Measurements from ENCODE around the gene MYL12B.
A peak's percentile ranks its signal among the peaks of the same experiment; 100 is the strongest.

Gene MYL12B

DNA sequence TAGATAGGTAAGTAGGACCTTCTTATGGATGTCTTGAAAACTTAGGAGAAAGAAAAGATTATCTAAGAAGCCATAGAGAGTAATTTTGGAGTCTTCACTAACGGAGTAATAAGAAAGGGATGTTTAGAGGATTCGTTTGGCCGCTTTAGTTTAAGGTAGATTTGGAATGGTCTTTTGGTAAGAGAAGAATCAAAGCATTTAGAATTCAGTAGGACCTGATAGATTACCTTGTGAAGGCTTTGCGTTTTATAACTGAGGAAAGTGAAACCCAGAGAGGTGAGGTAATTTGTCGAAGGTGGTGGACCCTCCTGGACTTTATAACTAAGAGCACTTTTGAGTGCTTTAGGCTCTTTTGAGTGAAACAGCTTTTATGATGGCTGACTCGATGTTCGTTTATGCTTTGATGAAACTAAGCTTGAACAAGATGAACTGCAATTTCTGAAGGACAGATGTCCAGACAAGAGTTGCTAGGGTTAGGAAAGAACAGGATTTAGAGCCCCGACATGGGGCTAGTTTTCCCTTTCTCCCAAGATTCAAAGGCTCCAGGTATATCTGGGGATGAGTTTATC, 1.3 kb downstream of the MYL12B start:
- DNase-seq: no peak

DNA sequence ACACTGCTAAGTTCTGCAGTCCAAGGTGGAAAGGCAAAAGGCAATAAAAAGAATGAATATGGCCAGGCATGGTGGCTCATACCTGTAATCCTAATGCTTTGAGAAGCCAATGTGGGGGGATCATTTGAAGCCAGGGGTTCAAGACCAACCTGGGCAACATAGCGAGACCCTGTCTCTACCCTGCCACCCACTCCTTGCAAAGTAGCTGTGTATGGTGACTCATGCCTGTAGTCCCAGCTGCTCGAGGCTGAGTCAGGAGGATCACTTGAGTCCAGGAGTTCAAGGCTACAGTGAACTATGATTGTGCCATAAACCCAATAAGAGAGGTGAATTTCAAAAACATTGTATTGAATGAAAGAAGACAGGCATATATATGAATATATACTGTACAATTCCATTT, 2.4 kb downstream of the MYL12B start:
- DNase-seq: no peak

DNA sequence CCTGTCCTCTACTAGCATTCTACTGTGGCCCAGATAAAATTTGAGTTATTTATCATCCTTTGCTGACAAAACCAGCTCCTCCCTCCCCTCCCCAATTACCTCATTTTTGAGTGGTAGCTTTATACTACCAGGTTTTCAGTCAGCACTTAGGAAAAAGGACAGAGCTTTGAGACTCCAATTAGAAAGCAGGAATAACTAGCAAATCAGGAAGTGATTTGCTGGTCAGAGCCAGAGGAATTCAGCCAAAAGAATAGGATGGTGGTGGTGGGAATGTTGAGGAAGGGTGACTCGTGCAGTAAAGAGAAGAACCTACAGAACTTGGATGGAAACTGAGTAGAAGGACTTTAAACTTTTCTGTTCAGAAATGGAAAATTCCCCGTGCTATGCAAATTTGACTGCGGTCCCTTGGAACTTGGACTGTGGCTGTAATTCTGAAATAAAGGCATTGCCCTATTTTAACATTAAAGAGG, 3.7 kb downstream of the MYL12B start:
- no peak for DNase-seq

DNA sequence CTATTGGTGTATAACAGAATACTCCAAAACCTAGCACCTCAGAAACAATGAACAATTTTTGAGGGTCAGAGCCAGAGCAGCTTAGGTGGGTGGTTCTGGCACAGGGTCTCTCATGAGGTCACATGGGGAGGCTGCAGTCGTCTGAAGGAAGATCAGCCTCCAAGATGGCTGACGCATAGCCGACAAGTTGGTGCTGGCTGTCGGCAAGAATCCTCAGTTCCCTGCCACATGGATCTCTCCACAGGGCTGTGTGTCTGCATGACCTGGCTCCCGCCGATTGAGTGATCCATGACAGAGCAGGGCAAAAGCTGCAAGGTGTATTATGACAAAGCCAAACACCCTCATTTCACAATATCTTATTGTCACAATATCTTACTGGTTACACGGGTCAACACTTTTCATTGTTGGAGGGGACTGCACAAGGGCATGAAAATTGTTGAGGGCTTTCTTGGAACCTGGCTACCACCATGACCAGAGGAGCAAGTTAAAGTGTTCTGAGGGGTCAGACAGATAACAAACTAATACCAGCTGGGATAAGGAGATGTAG, 4.2 kb downstream of the MYL12B start:
- DNase-seq: no peak

DNA sequence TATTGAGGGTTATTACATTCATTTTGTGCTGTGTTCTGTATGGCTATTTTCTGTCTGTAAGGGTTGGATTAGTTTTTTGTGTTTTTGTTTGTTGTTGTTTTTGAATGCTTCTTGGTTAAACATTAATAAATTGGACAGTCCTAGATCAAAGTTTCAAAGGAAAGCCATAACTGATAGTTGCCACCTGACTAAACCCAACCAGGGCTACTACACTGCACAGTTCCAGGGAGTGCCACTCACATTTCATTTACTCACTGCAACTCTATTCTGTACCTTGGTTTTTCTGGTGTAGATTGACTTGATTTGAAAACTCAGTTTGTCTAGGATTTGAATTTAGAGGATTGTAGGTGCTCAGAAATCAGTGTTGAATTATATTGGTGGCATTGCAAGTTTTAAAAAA, 6.4 kb downstream of the MYL12B start:
- DNase-seq: no peak

DNA sequence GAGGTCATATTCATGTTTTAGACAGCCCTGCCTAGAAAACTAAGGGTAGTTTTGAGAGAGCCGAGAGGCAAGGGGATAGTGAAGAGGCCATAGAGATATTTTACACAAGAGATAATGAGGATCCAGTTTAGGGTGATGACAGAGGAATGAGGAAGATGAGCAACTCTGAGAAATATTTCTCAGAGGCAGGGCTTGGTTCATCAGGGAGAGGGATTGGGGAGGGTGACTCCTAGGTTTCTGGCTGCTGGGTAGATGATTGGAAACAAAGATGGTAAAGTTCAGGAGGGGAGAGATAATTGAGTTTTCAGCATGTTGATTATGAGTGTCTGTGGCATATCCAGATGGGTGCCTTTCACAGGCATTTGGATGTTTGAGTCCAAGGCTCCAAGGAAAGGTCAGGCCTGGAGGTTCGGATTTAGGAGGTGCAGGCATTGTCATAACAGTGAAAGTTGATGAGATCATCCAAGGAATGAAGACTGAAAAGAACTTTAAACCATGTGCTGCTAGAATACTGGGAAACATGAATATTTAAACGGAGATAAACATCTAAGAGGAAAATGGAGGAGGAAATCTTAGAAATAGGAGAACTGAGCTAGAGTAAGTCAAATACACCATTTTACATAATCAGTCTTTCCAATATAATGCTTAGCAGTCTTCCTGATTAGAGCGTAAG, 7.4 kb downstream of the MYL12B start:
- no peak for DNase-seq

DNA sequence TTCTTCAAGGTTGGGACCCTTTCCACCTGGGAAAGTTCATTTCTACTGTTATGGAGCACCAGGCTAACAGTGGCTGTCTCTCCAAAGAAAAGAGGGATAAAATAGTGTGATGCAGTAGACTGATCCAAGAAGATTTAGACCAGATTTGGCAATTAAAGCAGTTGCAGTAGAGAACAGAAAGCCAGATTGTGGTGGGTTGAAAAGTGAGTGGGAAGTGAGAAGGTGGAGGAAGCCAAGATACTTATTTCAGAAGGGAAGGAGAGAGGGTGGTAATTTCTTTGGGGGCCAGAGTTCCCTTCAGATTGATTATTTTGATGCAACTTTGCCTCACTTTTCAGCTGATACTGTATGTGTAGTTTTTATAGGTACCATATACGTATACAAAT, 8.0 kb downstream of the MYL12B start:
- DNase-seq: no peak

DNA sequence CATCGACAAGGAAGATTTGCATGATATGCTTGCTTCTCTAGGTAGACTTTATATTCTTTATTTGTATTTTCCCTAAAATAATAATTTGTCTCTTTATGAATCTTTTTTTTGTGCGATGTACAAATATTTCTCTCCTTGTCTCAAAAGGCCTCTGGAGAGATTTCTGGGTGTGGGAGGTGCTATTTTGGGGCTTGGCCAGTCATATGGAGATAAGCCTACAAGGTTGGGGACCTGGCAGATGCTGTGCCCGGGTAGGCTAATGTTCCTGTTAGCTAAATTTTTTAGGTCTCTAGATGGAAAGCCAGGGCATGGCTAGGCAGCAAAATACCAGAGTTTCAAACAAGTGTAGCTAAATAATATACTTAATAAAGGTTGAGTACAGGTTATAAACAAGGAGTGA, 11.1 kb downstream of the MYL12B start:
- no peak for DNase-seq

DNA sequence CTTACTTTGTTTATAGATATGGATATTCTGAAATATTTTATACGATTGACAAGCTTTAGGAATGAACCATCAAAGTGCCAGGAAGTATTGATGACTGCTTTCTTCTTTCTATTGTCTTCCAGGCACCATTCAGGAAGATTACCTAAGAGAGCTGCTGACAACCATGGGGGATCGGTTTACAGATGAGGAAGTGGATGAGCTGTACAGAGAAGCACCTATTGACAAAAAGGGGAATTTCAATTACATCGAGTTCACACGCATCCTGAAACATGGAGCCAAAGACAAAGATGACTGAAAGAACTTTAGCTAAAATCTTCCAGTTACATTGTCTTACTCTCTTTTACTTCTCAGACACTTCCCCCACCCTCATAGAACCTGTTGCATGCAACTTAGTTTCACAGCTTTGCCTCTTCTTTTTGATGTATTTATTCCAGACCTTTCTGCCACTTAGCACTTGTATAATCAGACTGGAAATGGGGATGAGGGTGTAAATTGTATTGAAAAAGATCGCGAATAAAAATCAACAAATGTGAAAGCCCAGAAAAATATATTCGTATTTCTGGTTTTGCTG, 15.8 kb downstream of the MYL12B start:
- DNase-seq: peak; percentile 21

DNA sequence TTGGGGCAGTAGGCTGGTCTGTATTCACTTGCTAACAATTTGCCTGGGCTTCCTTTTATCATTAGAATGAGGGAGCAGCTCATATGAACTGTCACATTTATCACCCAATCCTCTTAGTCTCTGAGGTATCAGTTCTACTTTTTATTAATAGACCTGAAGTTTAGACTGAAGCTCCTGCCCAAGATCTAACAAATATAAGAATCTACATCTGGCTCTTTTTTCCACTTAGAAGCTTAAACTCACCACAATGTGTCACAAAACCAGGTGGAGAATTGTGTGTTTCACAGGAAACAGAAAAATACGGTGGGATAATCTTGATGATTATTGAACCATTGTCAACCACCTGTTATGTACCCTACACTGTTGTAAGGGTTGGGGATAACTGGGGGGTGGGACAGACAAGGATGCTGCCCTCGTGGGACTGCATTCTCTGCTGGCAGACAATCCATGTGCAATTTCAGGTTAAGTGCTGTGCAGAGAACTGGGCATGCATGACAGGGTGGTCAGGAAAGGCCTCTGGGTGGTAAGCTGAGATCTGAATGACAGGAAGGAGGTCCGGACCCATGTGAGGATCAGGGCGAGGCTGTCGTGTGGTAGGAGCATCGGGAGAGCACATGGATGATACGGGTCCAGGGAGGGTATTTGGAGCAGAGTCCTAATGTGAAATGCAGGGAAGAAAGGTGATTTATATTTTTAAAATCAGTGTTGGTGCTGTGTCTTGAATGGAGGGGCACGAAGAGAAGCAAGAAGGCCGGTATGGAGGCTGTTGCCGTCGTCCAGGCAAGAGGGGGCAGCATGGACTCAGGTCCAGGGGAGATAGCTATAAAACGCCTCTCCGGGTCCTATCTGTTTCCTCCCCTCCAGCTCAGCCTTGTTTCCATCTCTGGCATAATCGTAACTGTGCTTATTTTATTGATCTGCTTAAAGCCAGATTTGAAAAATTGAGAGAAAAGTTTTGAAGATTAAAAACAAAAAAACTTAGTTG, 17.6 kb downstream of the MYL12B start:
- DNase-seq: no peak

DNA sequence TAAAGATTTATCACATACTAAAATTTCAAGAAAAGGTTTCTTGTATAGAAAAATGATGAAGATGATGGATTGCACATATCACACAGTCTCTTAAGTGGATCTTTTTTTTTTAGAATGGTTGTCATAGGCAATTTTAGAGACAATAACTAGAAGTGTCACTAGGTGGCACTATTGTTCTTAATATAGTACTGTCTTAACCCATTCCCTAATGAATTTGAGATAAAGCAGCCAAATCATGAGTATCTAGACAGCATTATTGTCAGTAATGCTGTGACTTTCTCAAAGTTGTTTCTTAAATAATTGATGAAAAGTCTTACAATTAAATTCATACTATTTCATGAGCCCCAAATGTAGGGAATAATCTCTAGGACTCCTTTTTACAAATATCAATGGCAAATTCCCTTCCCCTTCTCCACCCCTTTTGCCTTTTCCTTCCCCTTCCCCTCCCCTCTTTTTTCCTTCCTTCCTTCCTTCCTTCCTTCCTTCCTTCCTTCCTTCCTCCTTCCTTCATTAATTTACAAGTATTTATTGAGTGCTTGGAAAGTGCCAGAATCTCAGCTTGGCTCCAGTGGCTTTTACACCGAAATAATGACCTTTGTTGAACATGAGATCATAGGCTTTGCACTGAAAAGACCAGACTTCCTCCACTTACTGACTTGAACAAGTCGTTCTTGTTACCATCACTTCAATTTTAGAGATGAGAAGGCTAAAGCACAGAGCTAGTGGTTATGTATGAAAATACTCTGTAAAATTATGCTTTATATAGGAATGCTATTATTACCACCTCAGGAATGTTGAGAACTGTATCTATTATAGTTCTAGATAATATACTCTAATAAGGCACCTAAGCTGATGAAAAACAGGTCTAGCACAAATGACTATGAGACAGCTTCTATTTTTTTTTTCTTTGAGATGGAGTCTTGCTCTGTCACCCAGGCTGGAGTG, 19.8 kb downstream of the MYL12B start:
- peak; percentile 30 for DNase-seq

DNA sequence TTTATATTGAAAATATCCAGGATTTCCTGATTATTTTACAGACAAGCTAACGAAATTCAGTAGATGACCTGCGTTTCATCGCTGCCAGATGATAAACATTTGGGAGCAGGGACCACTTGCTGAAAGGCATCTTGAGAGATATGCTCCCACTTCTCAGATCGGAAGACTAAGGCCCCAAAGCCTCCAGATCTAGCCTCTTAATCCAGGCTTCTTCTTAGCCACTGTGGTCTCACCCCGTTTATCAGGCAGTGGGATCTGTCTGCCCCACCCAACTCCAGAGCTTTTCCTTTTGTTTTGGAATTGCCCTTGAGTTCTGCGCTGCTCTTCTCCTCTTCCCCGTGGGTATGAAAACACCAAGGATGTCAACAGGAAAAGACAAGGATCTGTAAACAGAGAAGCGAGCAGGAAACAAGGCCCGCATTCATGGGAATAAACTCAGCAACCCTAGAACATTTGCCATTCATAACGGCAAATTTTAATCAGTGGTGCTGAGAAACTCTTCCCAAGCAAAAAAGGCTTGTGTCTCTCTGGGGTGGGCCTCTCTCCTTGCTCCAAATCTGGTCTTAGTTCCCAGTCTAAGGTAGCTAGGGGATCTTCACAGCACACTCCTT, 21.4 kb downstream of the MYL12B start:
- DNase-seq: no peak

DNA sequence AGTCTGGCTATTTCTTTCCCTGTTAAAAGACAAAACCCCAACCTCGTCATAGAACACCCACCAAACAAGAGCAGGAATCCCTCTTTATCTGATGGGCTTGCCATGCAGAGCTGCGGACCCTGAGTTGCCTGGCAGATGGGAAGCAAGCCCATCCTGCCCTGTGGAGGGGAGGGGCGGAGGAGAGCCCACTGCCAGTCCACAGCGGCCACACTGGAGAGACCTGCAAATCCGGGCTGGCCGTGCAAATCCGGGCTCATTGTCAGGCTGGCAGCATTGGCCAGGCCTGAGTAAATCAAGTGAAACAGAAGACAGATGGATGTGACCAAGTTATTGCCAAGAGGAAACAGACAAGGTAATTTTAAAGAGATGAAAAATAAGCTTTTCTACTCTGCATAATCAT, 22.0 kb downstream of the MYL12B start:
- no peak for DNase-seq

DNA sequence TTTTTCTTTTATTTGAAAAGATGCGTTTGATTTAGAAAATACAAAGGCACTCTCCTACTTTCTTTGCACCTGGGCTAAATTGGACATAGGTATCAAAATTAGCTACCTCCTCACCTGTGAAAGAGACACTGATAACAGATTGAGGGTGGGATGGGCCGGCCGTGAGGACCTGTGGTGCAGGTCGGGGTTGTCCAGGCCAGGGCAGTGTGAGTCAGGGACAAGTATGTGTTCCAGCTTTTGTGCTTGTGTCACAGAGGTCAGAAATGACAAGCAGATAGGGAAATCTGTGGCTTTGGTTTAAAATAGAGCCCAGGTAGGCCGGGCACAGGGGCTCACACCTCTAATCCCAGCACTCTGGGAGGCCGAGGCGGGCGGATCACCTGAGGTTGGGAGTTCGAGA, 22.6 kb downstream of the MYL12B start:
- DNase-seq: no peak

DNA sequence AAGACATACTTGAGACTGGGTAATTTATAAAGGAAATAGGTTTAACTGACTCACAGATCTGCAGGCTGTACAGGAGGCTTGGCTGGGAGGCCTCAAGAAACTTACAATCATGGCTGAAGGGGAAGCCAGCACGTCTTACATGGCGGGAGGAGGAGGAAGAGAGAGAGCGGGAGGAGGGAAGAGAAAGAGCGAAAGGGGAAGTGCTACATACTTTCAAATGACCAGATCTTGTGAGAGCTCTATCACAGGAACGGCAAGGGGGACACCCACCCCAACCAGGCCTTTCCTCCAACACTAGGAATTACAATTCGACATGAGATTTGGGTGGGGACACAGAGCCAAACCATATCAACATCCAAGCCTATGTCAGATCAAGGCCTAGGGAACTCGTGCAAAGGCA, 24.2 kb downstream of the MYL12B start:
- DNase-seq: no peak

DNA sequence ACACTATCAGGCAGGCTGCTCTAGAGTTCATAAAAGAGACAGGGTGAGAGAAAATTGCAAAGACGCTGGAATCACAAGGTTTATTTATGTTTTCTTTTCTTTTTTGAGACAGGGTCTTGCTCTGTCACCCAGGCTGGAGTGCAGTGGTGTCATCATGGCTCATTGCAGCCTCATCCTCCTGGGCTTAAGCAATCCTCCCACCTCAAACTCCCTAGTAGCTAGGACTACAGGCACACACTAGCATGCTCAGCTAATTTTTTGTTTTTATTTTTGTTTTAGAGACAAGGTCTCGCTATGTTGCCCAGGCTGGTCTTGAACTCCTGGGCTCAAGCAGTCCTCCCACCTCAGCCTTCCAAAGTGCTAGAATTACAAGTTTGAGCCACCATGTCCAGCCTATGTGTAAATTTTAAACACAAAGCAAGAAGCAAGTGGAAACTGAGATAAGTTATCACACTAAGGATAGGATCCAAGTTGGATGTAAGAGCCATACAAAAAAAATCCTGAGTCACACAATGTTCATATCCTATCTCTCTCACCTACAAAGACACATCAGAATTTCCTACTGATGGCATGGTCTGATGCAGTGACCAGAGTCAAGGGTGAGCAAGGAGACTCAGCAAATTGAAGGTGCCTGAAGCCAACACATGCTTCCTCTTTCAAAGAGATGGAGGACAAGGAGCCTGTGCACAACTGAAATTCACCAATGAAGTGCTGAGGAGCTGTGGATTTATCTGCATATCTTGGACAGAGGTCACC, 31.4 kb downstream of the MYL12B start:
- DNase-seq: no peak

DNA sequence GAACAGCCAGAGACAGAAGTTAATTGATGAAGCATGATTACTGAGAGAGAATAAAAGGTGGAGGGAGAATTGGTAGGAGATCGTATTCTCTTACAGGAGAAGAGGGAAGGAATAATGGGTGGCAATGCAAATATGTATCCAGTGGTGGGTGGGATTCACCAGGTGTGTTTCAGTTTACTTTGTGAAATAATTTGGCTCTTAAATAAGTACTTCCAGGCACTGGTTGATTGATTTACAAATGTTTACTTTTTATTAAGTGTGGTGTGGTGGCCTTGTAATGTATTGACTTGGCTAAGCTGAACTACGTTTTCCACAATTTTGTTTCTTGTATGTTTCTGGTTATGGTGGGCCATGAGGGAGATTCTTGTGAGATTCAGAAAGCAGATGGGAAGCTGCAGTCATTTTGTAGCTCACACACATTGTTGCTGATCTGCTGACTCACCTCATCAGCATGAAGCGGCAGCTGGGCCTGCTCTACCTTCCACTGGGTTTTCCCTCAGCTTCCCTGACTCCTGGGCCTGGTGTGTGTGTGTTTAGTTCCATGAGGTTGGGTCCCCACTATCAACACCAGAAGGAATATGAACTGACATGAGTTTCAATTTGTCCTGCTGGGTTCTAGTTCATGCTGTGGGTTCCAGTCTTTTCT, 32.6 kb downstream of the MYL12B start:
- peak; percentile 21 for DNase-seq

DNA sequence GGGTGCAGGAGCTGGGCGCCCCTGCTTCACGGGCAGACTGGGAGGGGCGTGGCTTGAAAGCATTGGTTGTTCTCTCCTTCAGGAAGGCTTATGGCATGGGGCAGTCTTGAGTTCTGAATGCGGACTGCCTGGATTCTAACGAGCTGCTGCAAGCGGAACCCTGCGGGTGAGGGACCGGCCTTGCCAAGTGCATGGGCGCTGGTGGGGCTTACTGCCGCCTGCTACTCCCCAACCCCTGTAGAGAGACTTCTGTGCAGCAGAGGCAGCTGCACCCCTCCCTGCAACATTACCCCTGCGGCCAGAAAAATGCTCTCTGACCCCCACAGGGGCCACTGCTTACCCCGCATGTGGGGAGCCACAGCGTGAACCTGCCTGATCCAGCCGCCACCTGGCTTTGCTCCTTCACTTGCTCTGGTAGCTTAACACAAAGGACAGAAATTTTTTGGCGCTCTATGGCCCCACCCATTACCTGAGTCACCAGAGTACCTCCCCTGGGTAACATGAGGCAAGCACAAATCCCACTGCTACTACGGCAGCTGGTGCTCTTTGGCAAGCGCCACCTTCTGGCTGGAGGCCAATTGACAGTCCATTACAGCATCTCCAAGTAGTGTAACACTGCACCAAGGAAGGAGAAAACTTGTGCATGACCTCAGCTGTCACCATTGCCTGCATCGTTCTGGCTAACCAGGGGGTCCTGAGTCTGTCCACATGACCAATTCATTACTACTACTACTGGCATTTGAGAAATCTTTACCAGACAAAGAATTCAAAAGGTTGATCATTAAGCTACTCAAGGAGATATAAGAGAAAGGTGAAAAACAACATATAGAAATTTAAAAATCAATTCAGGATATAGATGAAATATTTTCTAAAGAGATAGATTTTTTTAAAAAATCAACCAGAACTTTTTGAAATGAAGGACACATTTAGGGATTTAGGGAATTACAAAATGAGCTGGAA, 35.4 kb downstream of the MYL12B start:
- DNase-seq: no peak

DNA sequence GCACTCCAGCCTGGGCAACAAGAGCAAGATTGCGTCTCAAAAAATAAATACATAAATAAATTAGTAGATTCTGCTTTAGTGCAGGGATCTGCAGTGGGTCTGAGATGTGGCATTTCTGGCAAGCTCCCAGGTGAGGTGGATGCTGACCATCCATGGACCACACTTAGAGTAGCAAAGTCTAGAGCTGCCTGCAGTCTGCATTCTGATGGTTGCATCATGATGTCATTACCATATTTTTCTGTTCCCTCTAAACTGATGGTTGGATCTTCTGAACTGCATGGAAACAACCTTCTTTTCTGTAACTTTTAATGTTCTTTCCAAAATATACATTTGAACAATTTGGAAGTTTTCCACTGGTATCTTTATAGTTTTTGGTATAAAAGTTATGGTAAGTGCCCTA, 42.9 kb downstream of the MYL12B start:
- no peak for DNase-seq
